HG03565 (cell line): ENCODE data around the gene NECAB2.

Source experiments
- ATAC-seq: cut with Tn5 transposase; IDR thresholded peaks from one replicate; pipeline ENCODE4 v1.9.1; 2021; ENCODE audit warnings: mild to moderate bottlenecking, moderate library complexity; ENCODE audit not compliant: unreplicated experiment

The NECAB2 gene

DNA sequence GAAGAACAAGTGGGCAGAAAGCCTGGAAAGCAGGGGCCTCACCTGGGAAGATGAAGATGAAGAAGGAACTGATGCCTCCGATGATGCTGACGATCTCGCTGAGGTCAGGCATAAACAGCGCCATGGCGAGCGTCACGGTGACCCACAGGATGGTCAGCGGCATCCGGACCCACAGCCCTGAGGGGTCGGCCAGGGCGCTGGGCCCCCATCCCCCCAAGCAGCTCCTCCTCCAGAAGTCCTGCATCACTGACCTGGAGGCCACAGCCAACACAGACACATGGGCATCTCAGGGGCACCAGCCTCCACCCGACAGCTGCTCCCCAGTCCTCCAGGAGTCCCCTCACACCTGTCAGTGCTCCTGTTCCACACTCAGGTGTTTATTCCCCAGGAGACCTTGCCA lies 48.4 kb downstream of the NECAB2 start:
- no peak for ATAC-seq

DNA sequence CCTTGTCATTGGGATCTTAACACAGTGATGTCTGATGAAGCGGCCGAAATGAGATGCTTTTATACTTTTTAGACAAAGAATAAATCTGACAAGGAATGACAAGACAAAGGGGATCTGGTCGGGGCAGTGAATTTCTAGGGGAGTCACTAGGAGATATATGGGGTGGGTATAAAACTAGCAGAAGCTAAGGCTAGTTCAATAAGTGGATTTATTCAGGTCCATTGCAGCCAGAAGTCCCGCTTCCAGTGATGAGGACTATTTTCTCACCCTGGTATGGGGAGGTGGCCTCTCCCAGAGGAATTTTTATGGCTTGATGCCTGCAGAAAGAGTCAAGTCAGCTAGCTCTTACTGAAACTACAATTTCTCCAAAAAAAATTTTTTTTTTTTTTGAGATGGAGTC lies 50.7 kb downstream of the NECAB2 start:
- no peak for ATAC-seq

DNA sequence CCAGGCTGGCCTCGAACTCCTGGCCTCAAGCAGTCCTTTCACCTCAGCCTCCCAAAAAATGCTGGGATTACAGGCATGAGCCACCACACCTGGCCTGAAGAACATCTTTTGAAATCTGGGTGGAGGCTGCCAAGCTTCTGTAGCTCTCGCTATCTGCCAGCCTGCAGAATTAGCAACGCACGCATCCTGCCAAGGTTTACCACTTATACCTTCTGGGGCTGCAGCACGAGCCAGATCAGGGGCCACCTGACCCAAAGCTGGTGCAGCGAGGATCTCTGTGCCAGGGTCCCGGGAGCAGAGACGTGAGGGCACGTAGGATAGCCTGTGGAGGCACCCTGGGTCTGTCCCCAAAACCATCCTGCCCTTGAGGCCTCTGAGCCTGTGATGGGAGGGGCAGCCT lies 52.3 kb downstream of the NECAB2 start:
- ATAC-seq: no peak

DNA sequence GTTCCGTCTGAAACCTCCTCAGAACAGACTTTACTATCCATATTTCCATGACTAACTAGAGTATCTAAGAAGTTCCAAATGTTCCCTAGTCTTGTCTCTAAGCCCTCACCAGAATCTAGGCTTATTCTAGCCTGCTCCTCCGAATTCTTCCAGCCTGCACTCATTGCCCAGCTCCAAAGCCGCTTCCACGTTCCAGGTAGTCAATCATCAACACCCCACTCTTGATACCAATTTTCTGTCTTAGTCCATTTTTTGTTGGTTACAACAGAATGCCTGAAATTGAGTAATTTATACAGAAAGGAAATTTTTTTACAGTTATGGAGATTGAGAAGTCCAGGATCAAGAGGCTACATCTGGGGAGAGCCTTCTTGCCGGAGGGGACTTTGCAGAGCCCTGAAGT lies 53.4 kb downstream of the NECAB2 start:
- ATAC-seq: no peak

DNA sequence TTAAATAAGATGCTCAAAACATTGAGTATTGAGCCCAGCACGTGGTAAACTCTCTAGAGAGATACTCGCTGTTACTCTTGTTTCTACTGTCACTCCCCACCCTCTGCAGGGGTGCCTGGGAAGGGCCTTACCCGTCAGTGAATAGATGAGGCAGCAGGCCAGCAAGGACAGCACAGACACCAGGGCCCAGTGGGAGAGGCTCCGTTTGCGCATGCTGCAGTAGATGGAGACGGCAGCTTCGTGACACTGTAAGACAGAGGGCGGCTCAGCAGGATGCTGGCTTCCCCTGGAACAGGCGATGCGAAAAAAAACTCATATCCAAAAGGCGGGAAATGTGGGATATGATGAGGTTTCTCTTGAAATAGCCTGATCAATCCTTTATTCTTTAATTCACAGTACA lies 54.6 kb downstream of the NECAB2 start:
- no peak for ATAC-seq

DNA sequence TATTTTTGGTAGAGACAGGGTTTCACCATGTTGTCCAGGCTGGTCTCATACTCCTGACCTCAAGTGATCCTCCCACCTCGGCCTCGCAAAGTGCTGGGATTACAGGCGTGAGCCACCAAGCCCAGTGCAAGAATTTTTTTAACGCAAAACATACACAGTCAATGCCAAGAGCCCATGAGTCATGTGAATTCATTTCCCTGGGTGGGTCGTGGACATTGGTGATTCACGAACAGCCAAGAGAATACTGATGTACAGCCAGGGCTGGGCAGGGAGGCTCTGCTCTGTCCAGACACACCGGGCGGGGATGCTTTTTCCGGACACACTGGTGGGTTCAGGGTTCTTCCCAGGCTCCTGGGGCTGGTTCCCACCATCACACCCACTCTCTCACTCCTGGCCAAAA lies 56.8 kb downstream of the NECAB2 start:
- ATAC-seq: no peak

DNA sequence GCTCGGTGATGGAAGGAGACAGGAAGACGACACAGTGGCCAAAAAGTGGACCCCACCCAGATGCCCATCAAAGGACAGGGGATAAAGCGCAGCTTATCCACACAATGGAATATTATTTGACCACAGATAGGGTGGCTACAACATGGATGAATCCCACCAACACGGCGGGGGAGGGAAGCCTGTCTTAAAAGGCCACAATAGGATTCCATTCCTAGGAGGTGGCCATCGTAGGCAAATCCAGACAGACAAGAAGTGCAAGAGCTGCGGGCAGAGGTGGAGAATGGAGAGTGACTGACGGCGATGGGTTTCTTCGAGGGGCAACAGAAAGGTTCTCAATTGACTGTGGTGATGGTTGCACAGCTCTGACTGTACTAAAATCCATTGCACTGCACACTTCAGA lies 58.6 kb downstream of the NECAB2 start:
- ATAC-seq: no peak

DNA sequence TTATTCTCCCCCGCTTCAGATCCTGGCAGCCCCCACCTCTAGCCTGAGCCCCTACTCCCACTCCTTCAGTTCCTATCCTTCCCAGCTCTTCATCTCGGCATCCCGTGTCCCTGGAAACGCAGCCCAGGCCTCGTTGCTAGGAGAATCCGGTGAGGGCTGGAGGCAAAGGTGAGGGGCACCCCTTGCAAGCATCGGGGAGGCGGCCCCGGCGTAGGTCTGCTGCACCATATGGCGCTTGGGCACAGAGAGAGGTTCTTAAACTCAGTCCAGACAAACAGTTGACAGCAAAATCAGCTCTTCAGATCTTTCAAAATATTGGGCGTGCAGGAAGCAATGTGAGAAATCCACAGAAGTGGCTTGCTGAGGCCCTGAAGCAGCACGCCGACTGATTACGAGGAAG lies 59.6 kb downstream of the NECAB2 start:
- no peak for ATAC-seq

DNA sequence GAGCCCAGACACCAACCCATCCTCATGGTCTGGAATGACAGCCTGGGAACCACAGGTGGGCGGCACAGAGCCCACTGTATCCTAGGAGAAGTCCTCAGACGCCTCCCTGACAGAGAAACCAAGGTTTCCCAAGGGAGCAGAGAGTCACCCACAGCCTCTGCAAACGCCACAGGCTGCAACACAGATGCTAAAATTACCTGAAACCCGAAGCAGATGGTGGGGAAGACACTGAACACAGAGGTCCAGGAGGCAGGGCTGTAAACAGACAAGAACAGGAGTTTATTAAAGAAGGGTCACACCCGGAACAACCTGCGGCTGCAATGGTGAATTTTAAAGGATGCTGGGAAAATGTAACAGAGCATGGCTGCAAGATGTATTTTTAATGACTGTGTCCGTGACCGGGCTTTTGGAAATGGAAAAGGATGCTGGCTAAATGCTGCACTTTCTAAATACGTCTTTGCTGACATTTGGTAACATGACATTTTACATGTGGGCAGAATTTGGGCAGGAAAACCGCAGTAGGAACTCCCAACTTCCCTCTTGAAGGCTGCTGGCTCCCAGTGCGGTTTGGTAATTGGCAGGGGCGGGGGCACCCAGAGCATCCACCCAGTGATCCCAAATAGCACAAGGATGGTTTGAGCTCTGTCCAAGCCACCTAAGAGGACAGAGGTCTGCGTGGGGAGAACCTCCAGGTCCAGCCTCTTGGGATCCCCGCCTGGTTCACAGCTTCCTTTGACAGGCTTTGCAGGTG lies 61.4 kb downstream of the NECAB2 start:
- no peak for ATAC-seq

DNA sequence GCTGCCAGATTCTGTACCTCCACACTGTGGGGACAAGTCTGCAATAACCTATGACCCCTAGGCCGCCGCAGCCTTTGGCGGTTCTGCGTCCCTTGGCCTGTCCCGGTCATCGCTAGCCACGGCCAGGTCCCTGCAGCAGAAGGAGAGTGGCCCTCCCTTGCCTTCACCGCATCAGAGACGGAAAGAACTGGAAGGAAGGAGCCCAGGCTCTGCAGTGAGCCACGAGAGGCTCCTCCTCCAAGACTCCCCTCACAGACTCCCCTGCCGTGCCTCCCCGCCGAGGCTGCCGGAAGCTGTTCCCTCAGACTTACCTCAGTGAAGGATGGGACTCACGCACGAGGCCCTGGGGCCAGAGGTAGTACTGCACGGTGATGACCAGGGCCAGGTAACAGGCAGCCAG lies 63.5 kb downstream of the NECAB2 start:
- ATAC-seq: no peak

DNA sequence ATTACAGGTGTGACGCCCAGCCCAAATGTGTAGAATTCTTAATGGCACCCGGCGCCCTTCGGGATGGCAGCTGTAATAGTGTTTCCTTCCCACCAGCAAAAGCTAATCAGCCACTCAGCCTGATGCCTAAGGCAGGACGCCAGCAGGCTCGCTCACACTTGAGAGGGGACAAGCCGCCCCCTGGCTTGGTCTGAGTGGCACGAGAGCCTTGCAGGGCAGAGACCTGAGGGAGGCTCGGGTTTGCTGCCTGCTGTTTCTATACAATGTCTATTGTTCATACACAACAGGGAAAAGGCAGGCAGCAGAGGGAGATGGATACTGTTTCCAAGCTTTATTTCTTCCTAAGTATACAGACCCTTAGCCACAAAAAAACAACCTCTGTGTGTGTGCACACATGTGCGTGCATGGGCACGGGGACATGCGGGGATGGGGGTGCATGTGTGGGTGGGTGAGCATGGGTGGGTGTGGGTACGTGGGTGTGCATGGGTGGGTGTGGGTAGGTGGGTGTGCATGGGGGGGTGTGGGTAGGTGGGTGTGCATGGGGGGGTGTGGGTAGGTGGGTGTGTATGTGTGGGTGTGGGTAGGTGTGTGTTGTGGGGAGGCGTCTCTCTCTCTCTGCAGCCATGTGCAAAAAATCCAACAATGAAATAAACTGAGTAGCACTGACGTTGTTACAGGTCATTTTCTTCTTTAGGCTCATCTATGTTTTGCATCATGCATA lies 64.6 kb downstream of the NECAB2 start:
- ATAC-seq: no peak

DNA sequence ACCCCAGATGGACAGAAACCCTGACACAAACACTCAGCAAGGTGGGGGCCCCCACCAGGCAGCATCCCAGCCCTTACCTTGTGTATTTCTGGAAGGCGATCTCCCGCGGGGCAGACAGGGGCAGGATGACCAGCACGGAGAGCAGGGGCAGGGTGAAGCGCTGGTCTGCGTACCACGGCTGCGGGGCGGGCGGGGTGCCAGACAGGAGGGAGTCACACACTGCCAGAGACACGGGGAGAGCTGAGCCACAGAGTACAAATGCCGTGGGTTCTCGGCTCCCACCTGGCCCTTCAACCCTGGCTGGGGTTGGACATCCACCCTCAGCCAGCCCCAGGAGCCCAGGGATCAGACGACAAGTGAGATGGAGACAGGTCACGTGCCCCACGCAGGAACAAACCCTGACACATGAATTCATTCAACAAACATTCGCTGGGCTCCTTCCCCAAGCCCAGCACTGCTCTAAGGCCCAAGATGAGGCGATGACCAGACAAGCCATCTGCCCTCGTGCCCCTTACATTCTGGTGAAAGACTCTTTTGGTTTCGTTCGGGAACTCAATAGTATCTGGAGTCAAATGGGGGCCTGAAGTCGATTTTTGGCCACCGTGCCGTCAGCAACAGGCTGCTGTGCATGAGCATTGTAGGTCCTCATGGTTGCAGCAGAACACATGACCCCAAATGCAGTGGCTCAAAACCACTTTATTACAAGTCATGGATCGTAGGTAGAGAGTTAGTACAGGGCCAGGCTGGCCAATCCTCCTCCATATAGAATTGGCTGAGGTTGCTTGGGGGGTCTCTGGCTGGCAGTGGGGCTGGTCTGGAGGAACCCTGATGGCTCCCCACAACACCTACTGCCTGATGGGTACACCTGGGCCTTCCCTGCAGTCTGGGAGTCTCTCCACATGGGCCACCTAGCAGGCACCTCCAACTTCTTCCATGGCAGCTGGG lies 65.5 kb downstream of the NECAB2 start:
- ATAC-seq: no peak

DNA sequence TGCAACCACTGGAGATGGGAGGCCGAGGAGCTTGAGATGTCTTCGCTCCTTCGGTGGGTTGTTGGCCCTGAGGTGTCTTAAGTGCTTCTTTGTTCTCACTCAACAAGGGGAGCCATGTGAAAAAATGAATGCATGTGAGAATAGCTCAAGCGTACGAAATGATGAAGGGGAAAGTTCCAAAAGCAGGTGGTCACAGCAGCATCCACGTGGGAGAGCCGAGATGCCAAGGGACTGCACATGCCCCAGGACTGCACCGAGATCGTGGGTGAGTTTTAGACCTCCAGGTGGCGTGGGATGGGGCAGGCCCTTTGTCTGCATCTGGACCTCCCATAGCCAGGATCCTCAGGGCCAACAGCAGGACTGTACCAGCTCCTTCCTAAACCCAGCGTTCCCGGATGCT lies 66.5 kb downstream of the NECAB2 start:
- ATAC-seq: no peak

DNA sequence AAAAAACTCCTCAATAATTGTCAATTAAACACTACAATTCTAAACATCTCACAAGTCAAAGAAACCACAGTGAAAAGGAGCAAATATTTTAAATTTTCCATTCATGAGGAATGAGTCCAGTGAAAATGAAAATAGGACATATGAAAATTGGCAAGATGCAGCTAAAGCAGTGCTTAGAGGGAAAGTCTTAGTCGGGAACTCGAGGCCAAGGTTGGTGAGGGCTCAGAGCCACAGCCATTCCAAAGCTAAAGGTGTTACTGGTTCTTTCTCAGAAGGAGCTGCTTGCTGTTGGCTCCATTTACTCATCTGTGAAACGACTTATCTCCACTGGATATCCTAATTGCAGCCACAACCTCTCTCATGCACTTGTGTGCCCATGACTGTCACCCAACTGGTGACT lies 68.1 kb downstream of the NECAB2 start:
- ATAC-seq: no peak

DNA sequence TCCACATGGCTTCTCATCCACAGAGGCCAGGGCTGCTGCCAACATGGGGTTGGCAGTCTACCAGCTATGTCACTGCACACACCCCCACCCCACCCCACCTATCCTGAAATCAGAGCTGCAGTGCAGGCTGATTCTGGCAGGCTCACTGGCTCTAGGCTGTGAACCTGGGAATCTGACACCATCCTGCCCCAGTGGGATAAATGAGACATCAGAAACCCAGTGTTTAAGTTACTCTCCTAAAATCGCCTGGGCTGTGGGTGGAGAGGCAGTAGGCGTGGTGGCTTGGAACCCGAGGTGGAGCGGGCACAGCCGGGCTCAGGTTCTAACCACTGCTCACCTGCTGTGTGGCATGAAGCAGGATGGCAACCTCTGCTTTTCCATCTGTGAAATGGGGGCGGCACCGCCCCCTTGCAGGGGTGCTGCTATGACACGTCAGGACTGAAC lies 69.0 kb downstream of the NECAB2 start:
- no peak for ATAC-seq

DNA sequence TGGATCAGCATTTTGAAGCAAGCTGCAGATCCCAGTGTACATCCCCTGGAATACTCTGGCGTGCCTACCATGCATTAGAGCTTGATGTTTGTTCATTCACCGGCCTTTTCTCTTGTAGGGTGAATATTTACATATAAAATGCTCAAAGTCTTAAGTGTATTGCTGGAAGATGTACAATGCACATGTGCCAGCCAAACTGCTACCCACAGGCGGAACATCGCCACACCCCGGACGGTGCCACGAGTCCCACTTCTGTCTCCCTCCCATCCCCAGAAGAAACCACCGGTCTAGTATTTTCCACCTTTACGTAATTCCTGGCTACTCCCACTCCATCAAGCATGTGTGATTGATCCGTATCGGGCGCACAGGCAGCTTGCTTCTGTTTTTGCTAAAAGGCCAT lies 70.4 kb downstream of the NECAB2 start:
- ATAC-seq: no peak

DNA sequence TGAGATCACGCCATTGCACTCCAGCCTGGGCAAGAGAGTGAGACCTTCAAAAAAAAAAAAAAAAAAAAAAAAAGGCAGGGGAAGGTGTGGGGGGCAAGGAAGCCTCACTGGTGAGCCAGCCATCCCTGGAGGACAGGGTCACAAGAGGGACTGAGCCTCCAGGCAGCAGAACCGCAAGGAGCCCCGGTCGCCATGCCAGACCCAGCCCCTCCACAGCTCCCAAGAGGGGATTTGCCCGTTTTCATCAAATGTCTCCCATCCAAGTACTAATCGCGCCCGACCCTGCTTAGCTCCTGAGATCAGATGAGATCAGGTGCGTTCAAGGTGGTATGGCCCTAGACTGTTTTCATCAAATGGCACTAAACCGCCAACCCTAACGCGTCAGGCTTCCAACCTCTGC lies 71.7 kb downstream of the NECAB2 start:
- no peak for ATAC-seq

DNA sequence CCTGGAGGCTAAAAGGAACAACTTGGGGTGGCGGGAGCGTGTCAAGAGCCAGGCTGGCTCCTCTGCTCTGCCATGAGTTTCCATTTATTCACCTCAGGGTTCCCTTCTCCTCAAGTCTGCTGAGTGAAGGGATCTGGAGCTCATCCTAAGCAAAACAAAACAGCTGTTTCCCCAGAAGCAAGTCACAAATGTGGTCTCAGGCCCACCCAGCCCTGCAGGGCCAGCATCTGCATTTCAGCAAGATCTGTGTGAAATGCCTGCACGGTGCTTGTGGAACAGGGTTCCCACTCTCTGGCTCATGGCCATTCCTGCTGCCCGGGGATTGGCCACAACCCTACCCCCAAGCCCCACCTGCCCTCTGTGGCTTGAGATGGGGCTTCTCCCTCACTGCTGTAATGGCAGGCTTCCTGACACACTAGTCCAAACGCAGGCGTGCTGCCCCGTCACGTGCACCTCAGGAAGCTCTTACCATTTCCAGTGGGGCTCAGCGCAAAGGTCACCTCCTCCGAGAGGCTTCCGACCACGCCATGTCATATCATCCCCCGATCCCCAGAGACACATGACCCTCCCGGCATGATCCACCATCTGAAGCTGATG lies 72.3 kb downstream of the NECAB2 start:
- no peak for ATAC-seq

DNA sequence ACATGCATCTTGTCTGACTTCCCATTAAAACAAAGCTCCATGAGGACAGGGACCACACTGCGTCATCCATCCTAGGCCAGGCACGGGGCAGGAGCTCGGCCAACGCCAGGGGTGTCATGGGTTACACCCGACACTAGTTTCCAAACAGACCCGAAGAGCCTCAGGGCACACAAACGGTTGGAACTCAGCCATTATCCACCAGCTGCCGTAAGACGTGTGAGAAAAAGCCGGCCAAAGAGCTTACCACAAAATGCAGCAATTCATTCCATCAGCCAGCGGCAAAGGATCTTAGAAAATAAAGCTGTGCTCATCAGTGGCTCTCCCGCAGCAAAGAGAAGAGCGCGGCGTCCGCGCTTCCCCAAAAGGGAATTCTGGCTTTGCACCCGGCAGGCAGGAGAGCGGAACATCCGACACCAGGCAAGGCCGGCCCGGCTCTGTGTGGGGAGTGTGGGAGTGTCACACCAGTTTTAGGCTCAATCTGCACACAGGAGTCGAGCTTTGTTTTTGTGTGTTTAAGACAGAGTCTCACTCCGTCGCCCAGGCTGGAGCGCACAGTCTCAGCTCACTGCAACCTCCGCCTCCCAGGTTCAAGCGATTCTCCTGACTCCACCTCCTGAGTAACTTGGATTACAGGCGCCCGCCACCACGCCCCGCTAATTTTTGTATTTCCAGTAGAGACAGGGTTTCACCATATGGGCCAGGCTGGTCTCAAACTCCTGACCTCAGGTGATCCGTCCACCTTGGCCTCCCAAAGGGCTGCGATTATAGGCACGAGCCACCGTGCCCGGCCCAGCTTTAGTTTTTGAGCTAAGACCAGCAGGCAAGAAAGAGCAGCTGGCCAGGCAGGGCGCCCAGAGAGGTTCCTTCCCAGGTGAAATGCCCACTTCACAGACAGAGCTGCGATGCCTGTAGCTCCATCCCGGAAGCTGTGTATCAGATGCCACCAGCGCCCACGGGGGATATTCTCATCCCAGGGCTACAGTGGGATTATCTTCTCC lies 73.1 kb downstream of the NECAB2 start:
- ATAC-seq: no peak

DNA sequence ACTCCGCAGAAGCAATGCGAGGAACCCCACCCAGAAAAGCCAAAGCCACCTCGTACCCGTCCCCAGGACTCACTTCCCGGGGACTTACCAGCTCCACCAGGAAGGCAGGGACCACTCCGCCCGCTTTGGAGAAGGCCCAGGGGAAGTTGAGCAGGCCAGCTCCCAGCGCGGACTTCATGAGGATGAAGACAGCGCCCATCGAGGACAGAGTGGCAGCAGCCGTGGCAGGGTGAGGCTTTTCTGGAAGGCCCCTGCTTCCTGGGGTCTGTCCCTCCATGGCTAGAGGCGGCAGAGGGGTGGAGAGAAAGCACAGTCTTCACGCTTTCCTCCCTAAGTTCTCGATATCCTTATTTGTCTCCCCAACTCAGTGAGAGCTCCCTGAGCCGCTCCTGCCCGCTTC lies 73.8 kb downstream of the NECAB2 start:
- no peak for ATAC-seq
